Calu3 (cell line): Measurements from ENCODE around the gene PCSK6. TPM values are rescaled to one million over a fixed set of nuclear protein-coding genes. Genes with fewer than 3 reads are reported as not detected.

Experiments used
- BruUV-seq: library from RNA; stranded (reverse); fragments of 400-500 nt; replicated peaks from 2 replicates; lab custom pipeline; 2021; lab: Mats Ljungman, UMichigan
- CTCF ChIA-PET: fragments of 300-600 bp; sonication (Branson Sonifier 250); formaldehyde crosslinking; loops from one replicate; lab custom pipeline; 2022; ENCODE audit warnings: antibody characterized with exemption; lab: Charles Lee
- DNase-seq: peaks from one replicate; pipeline ENCODE4 v3.0.0; 2022
- H3K27ac Mint-ChIP-seq: one replicate; pipeline ENCODE4 v1.8.0; 2022; ENCODE audit warnings: mixed read lengths; ENCODE audit not compliant: unreplicated experiment
- H3K27me3 Mint-ChIP-seq: one replicate; pipeline ENCODE4 v1.8.0; 2022; ENCODE audit warnings: mixed read lengths; ENCODE audit not compliant: unreplicated experiment
- H3K36me3 Mint-ChIP-seq: one replicate; pipeline ENCODE4 v1.8.0; 2022; ENCODE audit warnings: mild to moderate bottlenecking, moderate library complexity, mixed read lengths; ENCODE audit not compliant: insufficient read depth, unreplicated experiment
- H3K4me1 Mint-ChIP-seq: one replicate; pipeline ENCODE4 v1.8.0; 2022; ENCODE audit warnings: mild to moderate bottlenecking, low read depth, mixed read lengths; ENCODE audit not compliant: unreplicated experiment
- H3K4me3 Mint-ChIP-seq: one replicate; pipeline ENCODE4 v1.8.0; 2022; ENCODE audit warnings: mild to moderate bottlenecking, low read depth, moderate library complexity, mixed read lengths; ENCODE audit not compliant: unreplicated experiment
- H3K9me3 Mint-ChIP-seq: one replicate; pipeline ENCODE4 v1.8.0; 2022; ENCODE audit warnings: low read depth, mixed read lengths; ENCODE audit not compliant: unreplicated experiment
- CTCF ChIP-seq: fragments of 200-600 bp; IDR thresholded peaks from one replicate; pipeline ENCODE4 v1.8.0; 2022; ENCODE audit warnings: antibody characterized with exemption; ENCODE audit not compliant: unreplicated experiment
- intact Hi-C: fragments of 100-400 bp; cut with micrococcal nuclease; formaldehyde crosslinking; loops from one replicate; pipeline ENCODE4 v1.10.0; 2022; ENCODE audit not compliant: unreplicated experiment
- total RNA-seq: library from RNA; stranded (reverse); gene quantifications from 2 replicates; pipeline ENCODE4 v1.2.3, GENCODE V29; 2022

The PCSK6 gene
- total RNA-seq, 1 experiment from 2014 or later, result 5.1 TPM

- Mint-ChIP-seq H3K36me3 (no peaks in the 10 kb centered on the region), H3K4me1 (no peaks in the 10 kb centered on the region), H3K9me3 (no peaks in the 10 kb centered on the region), H3K4me3 (no peak overlapping the region), H3K27me3 (no peaks in the 10 kb centered on the region), H3K27ac (no peak overlapping the region)
- intact Hi-C loops, result no loop called here
- CTCF ChIA-PET, result no interaction called here
- no peak for DNase-seq
- TF ChIP-seq CTCF, result no peak
- no TSS peak for BruUV-seq
These were observed 179.0 kb downstream of the PCSK6 start for GRCh38 chr15:101310508-101310907.

GRCh38 chr15:101310161-101310480 lies 179.4 kb downstream of the PCSK6 start:
- no peak overlapping the region for H3K27ac Mint-ChIP-seq
- intact Hi-C loops, result no loop called here
- H3K4me1 Mint-ChIP-seq, result no peaks in the 10 kb centered on the region
- no peak overlapping the region for H3K4me3 Mint-ChIP-seq
- CTCF ChIA-PET, result no interaction called here
- no peak for TF ChIP-seq CTCF
- H3K36me3 Mint-ChIP-seq, result no peaks in the 10 kb centered on the region
- H3K27me3 Mint-ChIP-seq, result peaks cover 1% of the 10 kb centered on the region
- DNase-seq, result no peak
- no TSS peak for BruUV-seq
- no peaks in the 10 kb centered on the region for H3K9me3 Mint-ChIP-seq

GRCh38 chr15:101309436-101310160 lies 179.9 kb downstream of the PCSK6 start:
- BruUV-seq, result no TSS peak
- Mint-ChIP-seq H3K27me3 (peaks cover 6% of the 10 kb centered on the region), H3K36me3 (no peaks in the 10 kb centered on the region), H3K27ac (no peak overlapping the region), H3K9me3 (no peaks in the 10 kb centered on the region), H3K4me3 (no peak overlapping the region), H3K4me1 (no peaks in the 10 kb centered on the region)
- CTCF ChIA-PET, result interaction anchor here (1.3 kb wide), 1 partner anchor 192 kb away, joined by 3 read pairs; no protein-coding TSS in a partner anchor
- intact Hi-C loops, result no loop called here
- no peak for TF ChIP-seq CTCF
- DNase-seq, result no peak

- Mint-ChIP-seq H3K27me3 (peaks cover 14% of the 10 kb centered on the region), H3K4me1 (no peaks in the 10 kb centered on the region), H3K4me3 (no peak overlapping the region), H3K9me3 (no peaks in the 10 kb centered on the region), H3K27ac (no peak overlapping the region), H3K36me3 (no peaks in the 10 kb centered on the region)
- no TSS peak for BruUV-seq
- no peak for DNase-seq
- no peak for TF ChIP-seq CTCF
- CTCF ChIA-PET, result interaction anchor here (1.3 kb wide), 1 partner anchor 193 kb away, joined by 3 read pairs; no protein-coding TSS in a partner anchor
- intact Hi-C loops, result no loop called here
These were observed 180.7 kb downstream of the PCSK6 start for GRCh38 chr15:101308604-101309435.
